GM21360 (cell line): ENCODE measurements around the gene AOAH.

ENCODE experiments used
- ATAC-seq: cut with Tn5 transposase; IDR thresholded peaks from one replicate; pipeline ENCODE4 v1.9.1; 2021; ENCODE audit warnings: mild to moderate bottlenecking, moderate library complexity; ENCODE audit not compliant: unreplicated experiment

AOAH gene

GRCh38 chr7:36723951-36724664, at the start of gene AOAH:
Gene AOAH (minus strand): TSS chr7:36724494. CDS start chr7:36724148, 346 bp downstream.
- ATAC-seq, result peak; percentile 89

- ATAC-seq, result no peak
Measured at GRCh38 chr7:36766451-36766850, 42.2 kb upstream of the AOAH start.

- no peak for ATAC-seq
Measured at GRCh38 chr7:36765605-36766004, 41.3 kb upstream of the AOAH start.

GRCh38 chr7:36764929-36765328, 40.6 kb upstream of the AOAH start:
- no peak for ATAC-seq

- ATAC-seq, result no peak
Measured at GRCh38 chr7:36763132-36763816, 39.0 kb upstream of the AOAH start.

- no peak for ATAC-seq
Measured at GRCh38 chr7:36762394-36762793, 38.1 kb upstream of the AOAH start.

- no peak for ATAC-seq
Measured at GRCh38 chr7:36761835-36762234, 37.5 kb upstream of the AOAH start.

GRCh38 chr7:36760856-36761762, 36.8 kb upstream of the AOAH start:
- no peak for ATAC-seq

GRCh38 chr7:36758879-36759278, 34.6 kb upstream of the AOAH start:
- no peak for ATAC-seq

GRCh38 chr7:36755484-36755883, 31.2 kb upstream of the AOAH start:
- no peak for ATAC-seq

- no peak for ATAC-seq
Measured at GRCh38 chr7:36752026-36752711, 27.9 kb upstream of the AOAH start.

- ATAC-seq, result no peak
Measured at GRCh38 chr7:36750451-36750850, 26.2 kb upstream of the AOAH start.

- no peak for ATAC-seq
Measured at GRCh38 chr7:36749282-36749960, 25.1 kb upstream of the AOAH start.

- ATAC-seq, result no peak
Measured at GRCh38 chr7:36748017-36748487, 23.8 kb upstream of the AOAH start.

- ATAC-seq, result no peak
Measured at GRCh38 chr7:36747280-36748016, 23.2 kb upstream of the AOAH start.

- no peak for ATAC-seq
Measured at GRCh38 chr7:36746347-36746746, 22.1 kb upstream of the AOAH start.

GRCh38 chr7:36742911-36743775, 18.8 kb upstream of the AOAH start:
- ATAC-seq, result peak; percentile 63

- no peak for ATAC-seq
Measured at GRCh38 chr7:36741866-36742265, 17.6 kb upstream of the AOAH start.

GRCh38 chr7:36739351-36739750, 15.1 kb upstream of the AOAH start:
- no peak for ATAC-seq
